ENCODE measurements around the gene NDUFAF7. TPM values are rescaled to one million over a fixed set of nuclear protein-coding genes. Genes with fewer than 3 reads are reported as not detected.

Gene NDUFAF7
- total and polyA plus RNA-seq, 9 of the 15 experiments (the other 6 are each of a cell fraction or from before 2014, with no cell fraction given), result 14.9 to 41.6 (median 23.9) TPM

GRCh38 chr2:37297632-37298031 is 66.2 kb downstream of the NDUFAF7 start:
- in situ Hi-C loops (cut with MboI), result no loop called here
- H3K9me1 ChIP-seq (ENCODE audit: control insufficient read depth, insufficient read depth, low read length), result no peaks in the 10 kb centered on the region
- no peaks in the 10 kb centered on the region for H3K27me3 ChIP-seq (ENCODE audit: control insufficient read depth in 2 of 2, insufficient read depth in 2 of 2, low read length in 2 of 2)
- no peaks in the 10 kb centered on the region for H4K20me1 ChIP-seq (replicated peaks; ENCODE audit: control insufficient read depth, insufficient read depth, low read length)
- H3K4me1 ChIP-seq (replicated peaks in 1 of 2; ENCODE audit: control insufficient read depth in 2 of 2, insufficient read depth in 2 of 2, low read length in 2 of 2), result no peaks in the 10 kb centered on the region
- no peaks in the 10 kb centered on the region for H3K36me3 ChIP-seq (ENCODE audit: control insufficient read depth, insufficient read depth, low read length)
- no peak overlapping the region for H3K4me3 ChIP-seq
- ChIA-PET POLR2A (no interaction called here), CTCF (ENCODE audit: low intra/inter-chr PET ratio) (no interaction called here)
- no peaks in the 10 kb centered on the region for H3K79me2 ChIP-seq (ENCODE audit: control insufficient read depth, insufficient read depth, low read length)
- intact Hi-C loops (cut with micrococcal nuclease), result no loop called here
- no peaks in the 10 kb centered on the region for H3K9me3 ChIP-seq (replicated peaks; ENCODE audit: control insufficient read depth, insufficient read depth, low read depth, low read length)
- TF ChIP-seq LCOR (CRISPR knock-in tag; IDR thresholded peaks at IDR 0.05) (no peak), FOXM1 (IDR thresholded peaks at IDR 0.05; ENCODE audit: low read depth) (no peak), FOXM1 (CRISPR knock-in tag; IDR thresholded peaks at IDR 0.05; ENCODE audit: low read depth) (no peak), CBX5 (IDR thresholded peaks at IDR 0.05; ENCODE audit: borderline replicate concordance, low read depth) (no peak), UBTF (IDR thresholded peaks at IDR 0.05; ENCODE audit: borderline replicate concordance in 1 of 2, low read depth in 2 of 2, low read length in 2 of 2) (no peak), BACH1 (tag; IDR thresholded peaks at IDR 0.05) (no peak), ZNF124 (CRISPR knock-in tag; IDR thresholded peaks at IDR 0.05) (no peak), ASH1L (IDR thresholded peaks at IDR 0.05; ENCODE audit: borderline replicate concordance, low read depth, partially characterized antibody) (no peak), RNF2 (IDR thresholded peaks at IDR 0.05) (no peak), TAF9B (IDR thresholded peaks at IDR 0.05; ENCODE audit: partially characterized antibody) (no peak), PHB2 (IDR thresholded peaks at IDR 0.05; ENCODE audit: low read depth) (no peak), POLR2A (conservative IDR thresholded peaks at IDR 0.05) (no peak), CHCHD3 (CRISPR knock-in tag; IDR thresholded peaks at IDR 0.05) (no peak), ZNF507 (tag; conservative IDR thresholded peaks at IDR 0.05) (no peak), SRF (CRISPR knock-in tag; IDR thresholded peaks at IDR 0.05) (no peak), NR4A1 (CRISPR knock-in tag; IDR thresholded peaks at IDR 0.05) (no peak), NR4A1 (tag; IDR thresholded peaks at IDR 0.05) (no peak), TAF15 (IDR thresholded peaks at IDR 0.05; ENCODE audit: low read depth, low read length) (no peak), ZNF592 (IDR thresholded peaks at IDR 0.05) (no peak), ZNF24 (IDR thresholded peaks at IDR 0.05) (no peak)
- no peak overlapping the region for H2AFZ ChIP-seq (ENCODE audit: low read depth, low read length)
- BruUV-seq (replicated peaks), result no TSS peak
- H3K9ac ChIP-seq (ENCODE audit: insufficient read depth in 1 of 2, low read depth in 2 of 2, low read length in 2 of 2), result no peak overlapping the region
- DNase-seq (ENCODE audit: extremely low read depth in 1 of 4, low spot score in 3 of 4), result no peak
- no peak for ATAC-seq
- H3K27ac ChIP-seq (ENCODE audit: extremely low read depth, low read depth, low read length), result no peak overlapping the region
- no peak overlapping the region for H3K4me2 ChIP-seq (ENCODE audit: insufficient read depth, low read length)
- no peak for FAIRE-seq

All from K562 (cell line).